ENCODE results near the gene CHCHD6. TPM values are rescaled to one million over a fixed set of nuclear protein-coding genes. Genes with fewer than 3 reads are reported as not detected.

The CHCHD6 gene
- polyA plus RNA-seq, 1 donor from 2014 or later, result 102 TPM

GRCh38 chr3:126818400-126819095 is 114.5 kb downstream of the CHCHD6 start:
- Histone ChIP-seq H3K4me3 (ENCODE audit: low read length) (no peak overlapping the region), H3K9me3 (ENCODE audit: low read length) (no peaks in the 10 kb centered on the region), H2AFZ (ENCODE audit: low read depth, low read length) (no peak overlapping the region), H3K36me3 (ENCODE audit: insufficient read depth, low read length) (no peaks in the 10 kb centered on the region), H3K27ac (ENCODE audit: low read length) (peak overlapping the region; percentile 35), H3F3A (ENCODE audit: insufficient read depth, low read length, poor library complexity, severe bottlenecking) (no peaks in the 10 kb centered on the region), H4K20me1 (ENCODE audit: insufficient read depth) (no peaks in the 10 kb centered on the region), H3K27me3 (ENCODE audit: insufficient read depth, low read depth, low read length) (no peaks in the 10 kb centered on the region), H3K79me2 (replicated peaks; ENCODE audit: insufficient read depth, low read length) (no peaks in the 10 kb centered on the region), H3K4me2 (ENCODE audit: low read length) (no peak overlapping the region), H3K9me2 (ENCODE audit: insufficient read depth, low read length) (no peaks in the 10 kb centered on the region), H3K9ac (ENCODE audit: low read length) (no peak overlapping the region)
- no peak for TF ChIP-seq MXI1 (conservative IDR thresholded peaks at IDR 0.05; ENCODE audit: poor library complexity, severe bottlenecking)
- TF ChIP-seq CTCF (IDR thresholded peaks at IDR 0.05; ENCODE audit: poor library complexity, severe bottlenecking), result no peak
- no peak for TF ChIP-seq REST (IDR thresholded peaks at IDR 0.05; ENCODE audit: borderline replicate concordance)
- TF ChIP-seq SMC3 (conservative IDR thresholded peaks at IDR 0.05; ENCODE audit: poor library complexity), result no peak
- TF ChIP-seq EP300 (conservative IDR thresholded peaks at IDR 0.05; ENCODE audit: poor library complexity, severe bottlenecking), result no peak
- no peak for TF ChIP-seq POLR2AphosphoS5 (IDR thresholded peaks at IDR 0.05)

GRCh38 chr3:126826693-126827092 is 122.7 kb downstream of the CHCHD6 start:
- Histone ChIP-seq H3F3A (ENCODE audit: insufficient read depth, low read length, poor library complexity, severe bottlenecking) (no peaks in the 10 kb centered on the region), H4K20me1 (ENCODE audit: insufficient read depth) (no peaks in the 10 kb centered on the region), H3K9me2 (ENCODE audit: insufficient read depth, low read length) (no peaks in the 10 kb centered on the region), H3K27ac (ENCODE audit: low read length) (no peak overlapping the region), H3K9me3 (ENCODE audit: low read length) (no peaks in the 10 kb centered on the region), H3K36me3 (ENCODE audit: insufficient read depth, low read length) (no peaks in the 10 kb centered on the region), H3K9ac (ENCODE audit: low read length) (no peak overlapping the region), H2AFZ (ENCODE audit: low read depth, low read length) (no peak overlapping the region), H3K79me2 (replicated peaks; ENCODE audit: insufficient read depth, low read length) (no peaks in the 10 kb centered on the region), H3K4me3 (ENCODE audit: low read length) (no peak overlapping the region), H3K27me3 (ENCODE audit: insufficient read depth, low read depth, low read length) (no peaks in the 10 kb centered on the region), H3K4me2 (ENCODE audit: low read length) (no peak overlapping the region)
- TF ChIP-seq TAF1 (IDR thresholded peaks at IDR 0.05; ENCODE audit: low read depth) (no peak), SMC3 (conservative IDR thresholded peaks at IDR 0.05; ENCODE audit: poor library complexity) (no peak), EZH2 (IDR thresholded peaks at IDR 0.05; ENCODE audit: borderline replicate concordance, insufficient read depth, low read length, poor library complexity, severe bottlenecking) (no peak), EP300 (conservative IDR thresholded peaks at IDR 0.05; ENCODE audit: poor library complexity, severe bottlenecking) (no peak), REST (IDR thresholded peaks at IDR 0.05; ENCODE audit: borderline replicate concordance) (no peak), MXI1 (conservative IDR thresholded peaks at IDR 0.05; ENCODE audit: poor library complexity, severe bottlenecking) (no peak), CTCF (IDR thresholded peaks at IDR 0.05; ENCODE audit: poor library complexity, severe bottlenecking) (no peak), RAD21 (conservative IDR thresholded peaks at IDR 0.05) (no peak), POLR2AphosphoS5 (IDR thresholded peaks at IDR 0.05) (no peak)

All from neural cell (in vitro differentiated cells).